Keratinocyte (primary cell): ENCODE measurements around the gene TRAIP.

Experiments
- EZH2 ChIP-seq: IDR thresholded peaks from one replicate; pipeline ENCODE4 v1.6.1; 2012; ENCODE audit warnings: inconsistent platforms, mild to moderate bottlenecking, low read length, moderate library complexity
- TF ChIP-seq, protein P1 (sequence below), 3 experiments: IDR thresholded peaks in 1 of 3; conservative IDR thresholded peaks in 1 of 3; optimal IDR thresholded peaks in 1 of 3; 2 replicates in 2 of 3; 3 replicates in 1 of 3; pipeline versions ENCODE3 to v1.5.1; 2011; ENCODE audit warnings: low read length in 3 of 3, mild to moderate bottlenecking in 3 of 3, moderate library complexity in 2 of 3, control low read depth in 1 of 3, inconsistent platforms in 1 of 3; ENCODE audit not compliant: insufficient read depth in 2 of 3; ENCODE audit errors: extremely low read depth in 1 of 3

DNA sequence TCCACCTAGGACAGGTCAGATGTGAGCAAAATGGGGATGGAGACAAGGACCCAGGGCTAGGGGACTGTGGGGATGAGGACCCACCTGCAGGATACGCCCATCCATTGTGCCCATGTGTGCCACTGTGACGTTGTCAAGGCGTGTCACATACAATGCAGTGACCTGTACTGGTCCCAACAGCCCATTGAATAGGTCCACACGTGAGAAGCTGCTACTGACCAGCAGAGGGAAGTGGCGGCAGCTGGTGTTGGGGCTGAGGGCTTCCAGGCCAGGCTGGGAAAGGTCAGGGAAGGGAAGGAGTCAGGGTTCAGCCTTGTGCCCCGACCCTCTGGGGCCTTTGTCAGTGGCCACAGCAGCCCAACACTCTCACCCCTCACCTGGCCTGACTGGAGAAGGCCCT is 42.6 kb upstream of the TRAIP start:
- TF ChIP-seq EZH2: no peak
- TF ChIP-seq, protein P1, sequence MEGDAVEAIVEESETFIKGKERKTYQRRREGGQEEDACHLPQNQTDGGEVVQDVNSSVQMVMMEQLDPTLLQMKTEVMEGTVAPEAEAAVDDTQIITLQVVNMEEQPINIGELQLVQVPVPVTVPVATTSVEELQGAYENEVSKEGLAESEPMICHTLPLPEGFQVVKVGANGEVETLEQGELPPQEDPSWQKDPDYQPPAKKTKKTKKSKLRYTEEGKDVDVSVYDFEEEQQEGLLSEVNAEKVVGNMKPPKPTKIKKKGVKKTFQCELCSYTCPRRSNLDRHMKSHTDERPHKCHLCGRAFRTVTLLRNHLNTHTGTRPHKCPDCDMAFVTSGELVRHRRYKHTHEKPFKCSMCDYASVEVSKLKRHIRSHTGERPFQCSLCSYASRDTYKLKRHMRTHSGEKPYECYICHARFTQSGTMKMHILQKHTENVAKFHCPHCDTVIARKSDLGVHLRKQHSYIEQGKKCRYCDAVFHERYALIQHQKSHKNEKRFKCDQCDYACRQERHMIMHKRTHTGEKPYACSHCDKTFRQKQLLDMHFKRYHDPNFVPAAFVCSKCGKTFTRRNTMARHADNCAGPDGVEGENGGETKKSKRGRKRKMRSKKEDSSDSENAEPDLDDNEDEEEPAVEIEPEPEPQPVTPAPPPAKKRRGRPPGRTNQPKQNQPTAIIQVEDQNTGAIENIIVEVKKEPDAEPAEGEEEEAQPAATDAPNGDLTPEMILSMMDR (optimal IDR thresholded peaks at IDR 0.05 in 1 of 3, IDR thresholded peaks at IDR 0.05 in 1 of 3, conservative IDR thresholded peaks at IDR 0.05 in 1 of 3; ENCODE audit: extremely low read depth in 1 of 3, insufficient read depth in 2 of 3, low read length in 3 of 3): no peak
